ENCODE results near the gene UAP1. TPM values are rescaled to one million over a fixed set of nuclear protein-coding genes. Genes with fewer than 3 reads are reported as not detected.

UAP1 gene
- total and polyA plus RNA-seq, 2 experiments from 2014 or later, result 406 to 534 TPM

DNA sequence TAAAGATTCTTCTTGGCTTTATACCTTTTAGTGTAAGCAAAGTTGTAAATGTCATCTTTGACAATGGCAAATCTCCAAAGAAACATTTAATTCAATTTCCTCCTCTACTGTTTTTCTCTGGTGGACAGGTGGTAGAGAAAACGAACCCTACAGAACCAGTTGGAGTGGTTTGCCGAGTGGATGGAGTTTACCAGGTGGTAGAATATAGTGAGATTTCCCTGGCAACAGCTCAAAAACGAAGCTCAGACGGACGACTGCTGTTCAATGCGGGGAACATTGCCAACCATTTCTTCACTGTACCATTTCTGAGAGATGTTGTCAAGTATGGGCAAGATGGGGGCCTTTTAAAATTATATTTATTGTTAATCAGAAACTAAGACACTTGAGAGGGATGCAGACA, 25.8 kb downstream of the UAP1 start:
- no peaks in the 10 kb centered on the region for H4K20me1 ChIP-seq (ENCODE audit: insufficient read depth)
- no peaks in the 10 kb centered on the region for H3K9me2 ChIP-seq (ENCODE audit: insufficient read depth)
- H3K27ac ChIP-seq, result peak overlapping the region; percentile 13; the same call in 1 of the 2 replicates
- H3K36me3 ChIP-seq (ENCODE audit: low read depth), result peaks cover 94% of the 10 kb centered on the region
- WGBS, 2 experiments (ENCODE audit: low coverage in 1 of 2, low lambda C conversion rate in 2 of 2, missing lambda C conversion rate in 2 of 2), result 75 to 78% methylated on average over 6 of the region's 6 CpGs
- H3K79me2 ChIP-seq (ENCODE audit: insufficient read depth), result peaks cover 95% of the 10 kb centered on the region
- H3K27me3 ChIP-seq (replicated peaks; ENCODE audit: insufficient read depth), result no peaks in the 10 kb centered on the region
- no peaks in the 10 kb centered on the region for H3K9me3 ChIP-seq (ENCODE audit: low read depth)
- peaks cover 6% of the 10 kb centered on the region; the same call in 1 of the 2 replicates for H3K4me1 ChIP-seq (ENCODE audit: insufficient read depth)
- peaks cover 92% of the 10 kb centered on the region for H3F3A ChIP-seq (ENCODE audit: insufficient read depth)
- no peak overlapping the region for H3K9ac ChIP-seq
- TF ChIP-seq EZH2phosphoT487 (IDR thresholded peaks at IDR 0.05; ENCODE audit: insufficient read depth, low read depth), result no peak
- no peak for TF ChIP-seq EZH2 (IDR thresholded peaks at IDR 0.05; ENCODE audit: insufficient read depth, poor library complexity, severe bottlenecking)
- no peak overlapping the region for H3K4me3 ChIP-seq
- in situ Hi-C loops (cut with MboI), result no loop called here
- H2AFZ ChIP-seq, result no peak overlapping the region
- DNase-seq, result no peak
- H3K4me2 ChIP-seq (ENCODE audit: unreplicated experiment), result no peak overlapping the region

DNA sequence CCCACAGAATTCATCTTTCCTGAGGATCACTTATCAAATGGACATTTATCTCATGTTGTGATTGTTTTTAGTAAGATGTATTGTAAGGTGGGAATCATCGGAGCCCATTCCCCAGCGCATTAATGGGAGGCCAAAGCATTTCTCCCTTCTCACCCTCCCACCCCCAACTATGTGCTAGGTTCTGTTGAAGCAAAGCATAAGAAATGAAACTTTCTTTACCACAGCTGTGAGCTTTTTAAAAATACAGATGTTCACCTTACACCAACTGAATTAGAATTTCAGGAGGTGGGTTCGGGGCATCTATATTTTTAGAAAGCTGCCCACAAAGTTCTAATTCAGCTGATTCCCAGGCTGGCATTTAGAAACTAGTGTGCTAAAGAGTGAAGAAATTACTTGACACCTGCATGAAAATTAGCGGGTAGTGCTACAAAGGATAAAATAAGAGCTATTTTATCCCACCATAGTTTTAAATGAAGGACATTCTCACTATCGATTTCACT, 26.3 kb downstream of the UAP1 start:
- Histone ChIP-seq H4K20me1 (ENCODE audit: insufficient read depth) (no peaks in the 10 kb centered on the region), H3K27ac (peak overlapping the region; percentile 33; the same call in 1 of the 2 replicates), H3K4me3 (no peak overlapping the region), H3K79me2 (ENCODE audit: insufficient read depth) (peaks cover 95% of the 10 kb centered on the region), H3K36me3 (ENCODE audit: low read depth) (peaks cover 94% of the 10 kb centered on the region), H3F3A (ENCODE audit: insufficient read depth) (peaks cover 93% of the 10 kb centered on the region), H3K4me1 (ENCODE audit: insufficient read depth) (peaks cover 6% of the 10 kb centered on the region; the same call in 1 of the 2 replicates), H3K9me3 (ENCODE audit: low read depth) (no peaks in the 10 kb centered on the region), H3K9ac (no peak overlapping the region), H2AFZ (no peak overlapping the region), H3K27me3 (replicated peaks; ENCODE audit: insufficient read depth) (no peaks in the 10 kb centered on the region), H3K9me2 (ENCODE audit: insufficient read depth) (no peaks in the 10 kb centered on the region), H3K4me2 (ENCODE audit: unreplicated experiment) (no peak overlapping the region)
- in situ Hi-C loops (cut with MboI), result no loop called here
- WGBS, 2 experiments (ENCODE audit: low coverage in 1 of 2, low lambda C conversion rate in 2 of 2, missing lambda C conversion rate in 2 of 2), result 93 to 94% methylated on average over 5 of the region's 5 CpGs
- no peak for DNase-seq
- TF ChIP-seq EZH2 (IDR thresholded peaks at IDR 0.05; ENCODE audit: insufficient read depth, poor library complexity, severe bottlenecking), result no peak
- no peak for TF ChIP-seq EZH2phosphoT487 (IDR thresholded peaks at IDR 0.05; ENCODE audit: insufficient read depth, low read depth)

GRCh38 chr1:162590101-162590500, 28.6 kb downstream of the UAP1 start:
- H3K9ac ChIP-seq, result no peak overlapping the region
- H3K9me3 ChIP-seq (ENCODE audit: low read depth), result no peaks in the 10 kb centered on the region
- no peaks in the 10 kb centered on the region for H3K9me2 ChIP-seq (ENCODE audit: insufficient read depth)
- in situ Hi-C loops (cut with MboI), result no loop called here
- H3K4me1 ChIP-seq (ENCODE audit: insufficient read depth), result peaks cover 6% of the 10 kb centered on the region; the same call in 1 of the 2 replicates
- 0 out of 2 replicates have a peak overlapping the region, but pooled peaks have one; percentile 22 for H3K27ac ChIP-seq
- no peaks in the 10 kb centered on the region for H3K27me3 ChIP-seq (replicated peaks; ENCODE audit: insufficient read depth)
- 97 to 99% methylated on average over 3 of the region's 3 CpGs for WGBS, 2 experiments (ENCODE audit: low coverage in 1 of 2, low lambda C conversion rate in 2 of 2, missing lambda C conversion rate in 2 of 2)
- no peak overlapping the region for H2AFZ ChIP-seq
- DNase-seq, result no peak
- H4K20me1 ChIP-seq (ENCODE audit: insufficient read depth), result no peaks in the 10 kb centered on the region
- peaks cover 96% of the 10 kb centered on the region for H3K36me3 ChIP-seq (ENCODE audit: low read depth)
- TF ChIP-seq EZH2phosphoT487 (IDR thresholded peaks at IDR 0.05; ENCODE audit: insufficient read depth, low read depth), result no peak
- TF ChIP-seq EZH2 (IDR thresholded peaks at IDR 0.05; ENCODE audit: insufficient read depth, poor library complexity, severe bottlenecking), result no peak
- H3K4me3 ChIP-seq, result no peak overlapping the region
- H3K79me2 ChIP-seq (ENCODE audit: insufficient read depth), result peaks cover 93% of the 10 kb centered on the region
- peaks cover 96% of the 10 kb centered on the region for H3F3A ChIP-seq (ENCODE audit: insufficient read depth)
- no peak overlapping the region for H3K4me2 ChIP-seq (ENCODE audit: unreplicated experiment)

DNA sequence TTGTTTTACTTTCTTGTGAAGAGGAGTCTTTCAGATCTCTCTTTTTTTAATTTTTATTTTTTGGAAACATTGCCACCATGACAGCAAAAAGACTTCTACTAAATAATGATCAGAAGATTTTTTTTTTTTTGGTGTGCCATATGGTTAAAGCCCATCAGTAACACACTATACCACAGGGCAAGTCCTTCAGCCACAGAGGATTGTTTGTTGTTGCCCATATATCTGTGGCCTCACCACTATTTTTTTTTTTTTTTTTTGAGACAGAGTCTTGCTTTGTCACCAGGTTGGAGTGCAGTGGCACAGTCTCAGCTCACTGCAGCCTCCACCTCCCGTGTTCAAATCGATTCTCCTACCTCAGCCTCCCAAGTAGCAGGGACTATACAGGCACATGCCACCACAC, 29.2 kb downstream of the UAP1 start:
- peaks cover 95% of the 10 kb centered on the region for H3K36me3 ChIP-seq (ENCODE audit: low read depth)
- H3F3A ChIP-seq (ENCODE audit: insufficient read depth), result peaks cover 95% of the 10 kb centered on the region
- no peak overlapping the region for H3K9ac ChIP-seq
- in situ Hi-C loops (cut with MboI), result no loop called here
- TF ChIP-seq EZH2 (IDR thresholded peaks at IDR 0.05; ENCODE audit: insufficient read depth, poor library complexity, severe bottlenecking) (no peak), EZH2phosphoT487 (IDR thresholded peaks at IDR 0.05; ENCODE audit: insufficient read depth, low read depth) (no peak)
- H3K9me2 ChIP-seq (ENCODE audit: insufficient read depth), result no peaks in the 10 kb centered on the region
- H4K20me1 ChIP-seq (ENCODE audit: insufficient read depth), result no peaks in the 10 kb centered on the region
- 0 out of 2 replicates have a peak overlapping the region, but pooled peaks have one; percentile 22 for H3K27ac ChIP-seq
- WGBS, 2 experiments (ENCODE audit: low coverage in 1 of 2, low lambda C conversion rate in 2 of 2, missing lambda C conversion rate in 2 of 2), result 96 to 100% methylated on average over 2 of the region's 2 CpGs
- no peak overlapping the region for H2AFZ ChIP-seq
- peaks cover 93% of the 10 kb centered on the region for H3K79me2 ChIP-seq (ENCODE audit: insufficient read depth)
- H3K27me3 ChIP-seq (replicated peaks; ENCODE audit: insufficient read depth), result no peaks in the 10 kb centered on the region
- H3K4me2 ChIP-seq (ENCODE audit: unreplicated experiment), result no peak overlapping the region
- peaks cover 6% of the 10 kb centered on the region; the same call in 1 of the 2 replicates for H3K4me1 ChIP-seq (ENCODE audit: insufficient read depth)
- DNase-seq, result no peak
- H3K9me3 ChIP-seq (ENCODE audit: low read depth), result no peaks in the 10 kb centered on the region
- H3K4me3 ChIP-seq, result no peak overlapping the region

Measured in GM23248 (cell line).